Measurements from ENCODE around the gene PLCH2. TPM values are rescaled to one million over a fixed set of nuclear protein-coding genes. Genes with fewer than 3 reads are reported as not detected.

PLCH2 gene
- total and polyA plus RNA-seq, 2 of the 13 experiments (the other 11 are each of a cell fraction or from before 2014, with no cell fraction given) = 0.15 to 0.67 TPM

GRCh38 chr1:2436876-2437275 is 39.2 kb upstream of the PLCH2 start:
- Histone ChIP-seq H3K4me2 (ENCODE audit: low read depth, low read length) (no peak overlapping the region), H3K27me3 (ENCODE audit: control insufficient read depth in 1 of 2, insufficient read depth in 2 of 2, low read length in 2 of 2) (peaks cover 26 to 78% of the 10 kb centered on the region in 2 experiments), H4K20me1 (ENCODE audit: insufficient read depth, low read length) (peaks cover 7% of the 10 kb centered on the region; the same call in 1 of the 2 replicates), H2AFZ (ENCODE audit: low read length) (no peak overlapping the region), H3K9ac (ENCODE audit: insufficient read depth, low read depth, low read length) (no peak overlapping the region), H3K4me1 (ENCODE audit: insufficient read depth, low read length) (no peaks in the 10 kb centered on the region), H3K36me3 (replicated peaks in 1 of 2; ENCODE audit: control insufficient read depth in 1 of 2, insufficient read depth in 2 of 2, low read length in 2 of 2) (no peaks in the 10 kb centered on the region), H3K4me3 (replicated peaks in 1 of 3; ENCODE audit: insufficient read depth in 1 of 3, low read depth in 2 of 3, low read length in 3 of 3) (no peak overlapping the region), H3K27ac (ENCODE audit: extremely low read length, insufficient read depth, low read length) (no peak overlapping the region), H3K79me2 (ENCODE audit: insufficient read depth, low read length) (no peaks in the 10 kb centered on the region), H3K9me3 (ENCODE audit: low read length) (no peaks in the 10 kb centered on the region)
- BruUV-seq (replicated peaks) = no TSS peak
- in situ Hi-C loops (cut with HindIII; ENCODE audit: extremely low pct_ligation_motif_present, low pct_unique_long_range_greater_than_20kb) = no loop called here
- intact Hi-C loops (cut with micrococcal nuclease; ENCODE audit: unreplicated experiment) = no loop called here
- POLR2A ChIA-PET = no interaction called here
- no peak for TF ChIP-seq ZNF770 (CRISPR knock-in tag; IDR thresholded peaks at IDR 0.05)
- DNase-seq (ENCODE audit: low spot score) (no peak), FAIRE-seq (no peak), ATAC-seq (no peak)
- WGBS (ENCODE audit: low lambda C conversion rate) = no CpG with 5 or more reads among the region's 7 CpGs
- CTCF ChIA-PET (ENCODE audit: low intra/inter-chr PET ratio, low total read pairs) = no interaction called here

GRCh38 chr1:2437617-2438016 is 38.5 kb upstream of the PLCH2 start:
- Histone ChIP-seq H3K4me3 (replicated peaks in 1 of 3; ENCODE audit: insufficient read depth in 1 of 3, low read depth in 2 of 3, low read length in 3 of 3) (no peak overlapping the region), H3K4me1 (ENCODE audit: insufficient read depth, low read length) (no peaks in the 10 kb centered on the region), H4K20me1 (ENCODE audit: insufficient read depth, low read length) (peaks cover 7% of the 10 kb centered on the region; the same call in 1 of the 2 replicates), H3K36me3 (replicated peaks in 1 of 2; ENCODE audit: control insufficient read depth in 1 of 2, insufficient read depth in 2 of 2, low read length in 2 of 2) (no peaks in the 10 kb centered on the region), H3K79me2 (ENCODE audit: insufficient read depth, low read length) (no peaks in the 10 kb centered on the region), H3K9ac (ENCODE audit: insufficient read depth, low read depth, low read length) (no peak overlapping the region), H3K27ac (ENCODE audit: extremely low read length, insufficient read depth, low read length) (no peak overlapping the region), H3K27me3 (ENCODE audit: control insufficient read depth in 1 of 2, insufficient read depth in 2 of 2, low read length in 2 of 2) (peaks cover 32 to 78% of the 10 kb centered on the region in 2 experiments), H3K9me3 (ENCODE audit: low read length) (no peaks in the 10 kb centered on the region), H3K4me2 (ENCODE audit: low read depth, low read length) (no peak overlapping the region), H2AFZ (ENCODE audit: low read length) (no peak overlapping the region)
- in situ Hi-C loops (cut with HindIII; ENCODE audit: extremely low pct_ligation_motif_present, low pct_unique_long_range_greater_than_20kb) = no loop called here
- FAIRE-seq = no peak
- ChIA-PET CTCF (ENCODE audit: low intra/inter-chr PET ratio, low total read pairs) (no interaction called here), POLR2A (no interaction called here)
- no peak for DNase-seq (ENCODE audit: low spot score)
- no TSS peak for BruUV-seq (replicated peaks)
- intact Hi-C loops (cut with micrococcal nuclease; ENCODE audit: unreplicated experiment) = no loop called here
- no peak for TF ChIP-seq DPF2 (CRISPR knock-in tag; IDR thresholded peaks at IDR 0.05; ENCODE audit: borderline replicate concordance, low read depth)
- TF ChIP-seq, protein P1, sequence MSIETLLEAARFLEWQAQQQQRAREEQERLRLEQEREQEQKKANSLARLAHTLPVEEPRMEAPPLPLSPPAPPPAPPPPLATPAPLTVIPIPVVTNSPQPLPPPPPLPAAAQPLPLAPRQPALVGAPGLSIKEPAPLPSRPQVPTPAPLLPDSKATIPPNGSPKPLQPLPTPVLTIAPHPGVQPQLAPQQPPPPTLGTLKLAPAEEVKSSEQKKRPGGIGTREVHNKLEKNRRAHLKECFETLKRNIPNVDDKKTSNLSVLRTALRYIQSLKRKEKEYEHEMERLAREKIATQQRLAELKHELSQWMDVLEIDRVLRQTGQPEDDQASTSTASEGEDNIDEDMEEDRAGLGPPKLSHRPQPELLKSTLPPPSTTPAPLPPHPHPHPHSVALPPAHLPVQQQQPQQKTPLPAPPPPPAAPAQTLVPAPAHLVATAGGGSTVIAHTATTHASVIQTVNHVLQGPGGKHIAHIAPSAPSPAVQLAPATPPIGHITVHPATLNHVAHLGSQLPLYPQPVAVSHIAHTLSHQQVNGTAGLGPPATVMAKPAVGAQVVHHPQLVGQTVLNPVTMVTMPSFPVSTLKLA (IDR thresholded peaks at IDR 0.05) = peak; percentile 97
- ATAC-seq = no peak
- WGBS (ENCODE audit: low lambda C conversion rate) = 23% methylated on average over 15 of the region's 15 CpGs

All from HepG2 (cell line).